ENCODE measurements around the gene KIF14. TPM values are rescaled to one million over a fixed set of nuclear protein-coding genes. Genes with fewer than 3 reads are reported as not detected.
"Not testable (repeated sequence)": the region's sequence is repeated elsewhere in the genome, so short reads cannot be mapped to it uniquely, and the experiment has no call there.

KIF14 gene
- total RNA-seq, 1 experiment from 2014 or later = 17.8 TPM

DNA sequence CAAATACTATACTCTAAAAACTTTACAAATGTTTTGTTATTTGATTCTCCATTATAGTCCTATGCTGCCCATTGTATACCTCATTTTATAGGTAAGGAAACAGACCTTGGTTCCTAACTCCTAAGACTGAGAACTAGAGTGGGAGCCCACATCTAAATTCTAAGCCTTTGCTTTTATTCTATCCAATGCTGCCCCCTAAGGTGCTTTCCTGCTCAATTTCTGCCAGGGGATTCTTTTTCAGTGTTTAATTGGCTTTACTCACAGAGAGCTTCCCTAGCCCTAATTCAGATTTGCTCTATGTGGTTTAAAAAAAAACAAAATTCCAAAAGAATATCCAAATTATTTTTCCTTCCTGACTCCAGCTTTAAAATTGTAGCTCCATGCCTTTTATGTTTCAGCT lies 64.5 kb downstream of the KIF14 start:
- in situ Hi-C loops (cut with HindIII; ENCODE audit: low pct_unique_long_range_greater_than_20kb, low sequenced_read_pairs) = no loop called here
- Histone ChIP-seq H3K27me3 (ENCODE audit: control insufficient read depth, insufficient read depth, low read length) (no peaks in the 10 kb centered on the region), H3K27ac (ENCODE audit: low read length) (no peak overlapping the region), H3K9me3 (ENCODE audit: control insufficient read depth, insufficient read depth, low read depth, low read length) (no peaks in the 10 kb centered on the region), H3K36me3 (ENCODE audit: control insufficient read depth, insufficient read depth, low read length) (peaks cover 19% of the 10 kb centered on the region; the same call in 1 of the 2 replicates), H3K4me1 (ENCODE audit: control insufficient read depth, insufficient read depth, low read length) (no peaks in the 10 kb centered on the region), H3K4me3 (ENCODE audit: low read depth in 2 of 2, low read length in 2 of 2) (no peak overlapping the region)
- ATAC-seq = no peak
- no peak for TF ChIP-seq TCF7L2 (IDR thresholded peaks at IDR 0.05; ENCODE audit: low read depth, low read length)
- TF ChIP-seq, protein P1, sequence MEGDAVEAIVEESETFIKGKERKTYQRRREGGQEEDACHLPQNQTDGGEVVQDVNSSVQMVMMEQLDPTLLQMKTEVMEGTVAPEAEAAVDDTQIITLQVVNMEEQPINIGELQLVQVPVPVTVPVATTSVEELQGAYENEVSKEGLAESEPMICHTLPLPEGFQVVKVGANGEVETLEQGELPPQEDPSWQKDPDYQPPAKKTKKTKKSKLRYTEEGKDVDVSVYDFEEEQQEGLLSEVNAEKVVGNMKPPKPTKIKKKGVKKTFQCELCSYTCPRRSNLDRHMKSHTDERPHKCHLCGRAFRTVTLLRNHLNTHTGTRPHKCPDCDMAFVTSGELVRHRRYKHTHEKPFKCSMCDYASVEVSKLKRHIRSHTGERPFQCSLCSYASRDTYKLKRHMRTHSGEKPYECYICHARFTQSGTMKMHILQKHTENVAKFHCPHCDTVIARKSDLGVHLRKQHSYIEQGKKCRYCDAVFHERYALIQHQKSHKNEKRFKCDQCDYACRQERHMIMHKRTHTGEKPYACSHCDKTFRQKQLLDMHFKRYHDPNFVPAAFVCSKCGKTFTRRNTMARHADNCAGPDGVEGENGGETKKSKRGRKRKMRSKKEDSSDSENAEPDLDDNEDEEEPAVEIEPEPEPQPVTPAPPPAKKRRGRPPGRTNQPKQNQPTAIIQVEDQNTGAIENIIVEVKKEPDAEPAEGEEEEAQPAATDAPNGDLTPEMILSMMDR (IDR thresholded peaks at IDR 0.05) = no peak; the same call in 1 of the 2 replicates
- no peak for TF ChIP-seq SIN3A (IDR thresholded peaks at IDR 0.05; ENCODE audit: borderline replicate concordance, insufficient read depth, low read depth, low read length)
- TF ChIP-seq POLR2AphosphoS5 (IDR thresholded peaks at IDR 0.05; ENCODE audit: low read depth, low read length) = no peak
- TF ChIP-seq, protein P2, sequence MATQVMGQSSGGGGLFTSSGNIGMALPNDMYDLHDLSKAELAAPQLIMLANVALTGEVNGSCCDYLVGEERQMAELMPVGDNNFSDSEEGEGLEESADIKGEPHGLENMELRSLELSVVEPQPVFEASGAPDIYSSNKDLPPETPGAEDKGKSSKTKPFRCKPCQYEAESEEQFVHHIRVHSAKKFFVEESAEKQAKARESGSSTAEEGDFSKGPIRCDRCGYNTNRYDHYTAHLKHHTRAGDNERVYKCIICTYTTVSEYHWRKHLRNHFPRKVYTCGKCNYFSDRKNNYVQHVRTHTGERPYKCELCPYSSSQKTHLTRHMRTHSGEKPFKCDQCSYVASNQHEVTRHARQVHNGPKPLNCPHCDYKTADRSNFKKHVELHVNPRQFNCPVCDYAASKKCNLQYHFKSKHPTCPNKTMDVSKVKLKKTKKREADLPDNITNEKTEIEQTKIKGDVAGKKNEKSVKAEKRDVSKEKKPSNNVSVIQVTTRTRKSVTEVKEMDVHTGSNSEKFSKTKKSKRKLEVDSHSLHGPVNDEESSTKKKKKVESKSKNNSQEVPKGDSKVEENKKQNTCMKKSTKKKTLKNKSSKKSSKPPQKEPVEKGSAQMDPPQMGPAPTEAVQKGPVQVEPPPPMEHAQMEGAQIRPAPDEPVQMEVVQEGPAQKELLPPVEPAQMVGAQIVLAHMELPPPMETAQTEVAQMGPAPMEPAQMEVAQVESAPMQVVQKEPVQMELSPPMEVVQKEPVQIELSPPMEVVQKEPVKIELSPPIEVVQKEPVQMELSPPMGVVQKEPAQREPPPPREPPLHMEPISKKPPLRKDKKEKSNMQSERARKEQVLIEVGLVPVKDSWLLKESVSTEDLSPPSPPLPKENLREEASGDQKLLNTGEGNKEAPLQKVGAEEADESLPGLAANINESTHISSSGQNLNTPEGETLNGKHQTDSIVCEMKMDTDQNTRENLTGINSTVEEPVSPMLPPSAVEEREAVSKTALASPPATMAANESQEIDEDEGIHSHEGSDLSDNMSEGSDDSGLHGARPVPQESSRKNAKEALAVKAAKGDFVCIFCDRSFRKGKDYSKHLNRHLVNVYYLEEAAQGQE (IDR thresholded peaks at IDR 0.05; ENCODE audit: insufficient read depth in 1 of 2, low read depth in 2 of 2, low read length in 1 of 2) = no peak
- no TSS peak for BruUV-seq (replicated peaks)
- DNase-seq (ENCODE audit: low read depth, low spot score) = no peak
- POLR2A ChIA-PET = interaction anchor here (0.6 kb wide), 2 partner anchors 244 to 560 kb away, joined by 3 to 5 read pairs; no protein-coding TSS in a partner anchor
- intact Hi-C loops (cut with micrococcal nuclease; ENCODE audit: unreplicated experiment) = no loop called here
- CTCF ChIA-PET = interaction anchor here (0.5 to 0.6 kb wide), 2 partner anchors 27 to 313 kb away, joined by 3 to 6 read pairs; no protein-coding TSS in a partner anchor

DNA sequence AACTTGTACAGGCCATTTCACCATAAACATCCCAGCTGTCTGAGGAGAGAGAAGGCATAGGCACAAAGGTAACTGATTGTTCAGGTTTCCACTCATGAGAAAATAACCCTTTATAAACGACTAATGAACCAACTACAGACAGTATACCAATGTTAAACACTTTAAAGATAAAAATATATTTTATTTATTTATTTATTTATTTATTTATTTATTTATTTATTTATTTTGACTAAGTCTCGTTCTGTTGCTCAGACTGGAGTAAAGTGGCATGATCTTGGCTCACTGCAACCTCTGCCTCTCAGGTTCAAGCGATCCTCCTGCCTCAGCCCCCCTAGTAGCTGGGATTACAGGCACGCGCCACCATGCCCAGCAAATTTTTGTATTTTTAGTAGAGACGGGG lies 67.8 kb downstream of the KIF14 start:
- CTCF ChIA-PET; H3K27me3 ChIP-seq (ENCODE audit: control insufficient read depth, insufficient read depth, low read length); BruUV-seq (replicated peaks): not testable (repeated sequence)

DNA sequence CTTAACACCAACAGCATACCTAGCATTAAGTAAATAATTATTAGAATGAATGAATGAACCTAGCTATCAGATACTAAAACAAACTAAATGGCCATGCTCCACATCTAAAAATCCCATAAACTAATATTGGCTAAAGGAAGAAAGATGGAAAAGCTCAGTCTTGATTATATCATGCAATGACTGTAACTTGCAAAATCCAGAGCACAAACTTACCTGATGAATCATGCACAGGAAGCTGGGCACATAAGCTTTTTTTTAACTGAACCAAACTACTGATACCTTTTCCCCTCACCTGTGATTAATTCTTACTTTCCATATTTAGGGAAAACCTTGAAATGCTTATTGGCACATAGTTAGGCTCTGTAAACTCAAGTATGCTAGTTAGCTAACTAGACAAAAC lies 70.2 kb downstream of the KIF14 start:
- no peaks in the 10 kb centered on the region for H3K9me3 ChIP-seq (ENCODE audit: control insufficient read depth, insufficient read depth, low read depth, low read length)
- H3K27ac ChIP-seq (ENCODE audit: low read length) = no peak overlapping the region
- ChIA-PET POLR2A (no interaction called here), CTCF (no interaction called here)
- H3K27me3 ChIP-seq (ENCODE audit: control insufficient read depth, insufficient read depth, low read length) = no peaks in the 10 kb centered on the region
- ATAC-seq = no peak
- H3K4me3 ChIP-seq (ENCODE audit: low read depth in 2 of 2, low read length in 2 of 2) = no peak overlapping the region
- no peak for DNase-seq (ENCODE audit: low read depth, low spot score)
- H3K36me3 ChIP-seq (ENCODE audit: control insufficient read depth, insufficient read depth, low read length) = peaks cover 7% of the 10 kb centered on the region; the same call in 1 of the 2 replicates
- no TSS peak for BruUV-seq (replicated peaks)
- intact Hi-C loops (cut with micrococcal nuclease; ENCODE audit: unreplicated experiment) = no loop called here
- in situ Hi-C loops (cut with HindIII; ENCODE audit: low pct_unique_long_range_greater_than_20kb, low sequenced_read_pairs) = no loop called here
- H3K4me1 ChIP-seq (ENCODE audit: control insufficient read depth, insufficient read depth, low read length) = no peaks in the 10 kb centered on the region
- TF ChIP-seq POLR2AphosphoS5 (IDR thresholded peaks at IDR 0.05; ENCODE audit: low read depth, low read length) = no peak
- no peak for TF ChIP-seq TCF7L2 (IDR thresholded peaks at IDR 0.05; ENCODE audit: low read depth, low read length)
- no peak for TF ChIP-seq SIN3A (IDR thresholded peaks at IDR 0.05; ENCODE audit: borderline replicate concordance, insufficient read depth, low read depth, low read length)
- TF ChIP-seq, protein P1 (IDR thresholded peaks at IDR 0.05) = no peak
- TF ChIP-seq, protein P2 (IDR thresholded peaks at IDR 0.05; ENCODE audit: insufficient read depth in 1 of 2, low read depth in 2 of 2, low read length in 1 of 2) = no peak

More for the DNA sequence above, 67.8 kb downstream of the KIF14 start:
- H3K4me1 ChIP-seq (ENCODE audit: control insufficient read depth, insufficient read depth, low read length); in situ Hi-C loops (cut with HindIII; ENCODE audit: low pct_unique_long_range_greater_than_20kb, low sequenced_read_pairs); H3K9me3 ChIP-seq (ENCODE audit: control insufficient read depth, insufficient read depth, low read depth, low read length); H3K4me3 ChIP-seq (ENCODE audit: low read depth in 2 of 2, low read length in 2 of 2); ATAC-seq; DNase-seq (ENCODE audit: low read depth, low spot score); H3K27ac ChIP-seq (ENCODE audit: low read length); intact Hi-C loops (cut with micrococcal nuclease; ENCODE audit: unreplicated experiment): not testable (repeated sequence)
- H3K36me3 ChIP-seq (ENCODE audit: control insufficient read depth, insufficient read depth, low read length) = peaks cover 14% of the 10 kb centered on the region; the same call in 1 of the 2 replicates
- POLR2A ChIA-PET = interaction anchor here (0.7 kb wide), 1 partner anchor 1214 kb away, joined by 3 read pairs; no protein-coding TSS in a partner anchor

Data from Panc1 (cell line).